ENCODE data around the gene IL36B.

IL36B gene

DNA sequence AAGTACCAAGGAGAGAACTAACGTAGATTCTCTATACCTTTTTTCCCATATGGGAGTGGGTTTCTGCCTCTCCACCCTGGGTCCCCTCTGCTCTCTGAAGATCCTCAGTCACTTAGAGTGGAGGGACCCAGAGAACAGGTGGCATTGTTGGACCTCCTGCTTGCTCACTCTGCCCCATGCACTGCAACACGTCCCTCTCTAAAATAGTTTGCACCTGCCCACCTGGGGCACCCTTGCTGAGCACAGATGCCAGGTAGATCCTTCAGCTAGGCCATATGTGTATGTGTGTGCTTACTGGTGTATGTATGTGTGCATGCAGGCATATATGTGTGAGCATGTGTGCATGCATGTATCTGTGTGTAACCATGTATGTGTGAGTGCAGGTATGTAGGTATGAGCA is 8.6 kb upstream of the IL36B start:
- Histone ChIP-seq H4K8ac (ENCODE audit: low read length) (no peak overlapping the region), H2AFZ (ENCODE audit: low read depth, low read length) (no peak overlapping the region), H3K18ac (ENCODE audit: low read depth in 1 of 2, low read length in 2 of 2) (no peak overlapping the region), H3K4ac (ENCODE audit: low read depth in 1 of 2, low read length in 2 of 2) (no peak overlapping the region), H2BK15ac (ENCODE audit: low read depth, poor library complexity, severe bottlenecking) (no peak overlapping the region), H3K79me1 (replicated peaks; ENCODE audit: low read length, poor library complexity, severe bottlenecking) (no peaks in the 10 kb centered on the region), H3K27me3 (ENCODE audit: control insufficient read depth in 1 of 2, insufficient read depth in 1 of 2, low read length in 2 of 2) (peaks cover 23 to 37% of the 10 kb centered on the region in 2 experiments), H3K36me3 (ENCODE audit: control insufficient read depth in 1 of 2, insufficient read depth in 2 of 2, low read depth in 1 of 2, low read length in 2 of 2) (no peaks in the 10 kb centered on the region), H3K23ac (ENCODE audit: low read length in 2 of 2) (no peak overlapping the region), H3K9me3 (ENCODE audit: control insufficient read depth, low read length) (peaks cover 9% of the 10 kb centered on the region), H3K4me3 (ENCODE audit: insufficient read depth in 1 of 2, low read depth in 1 of 2, low read length in 2 of 2) (no peak overlapping the region), H3K14ac (ENCODE audit: low read length in 2 of 2) (no peak overlapping the region), H3K4me1 (ENCODE audit: control insufficient read depth, insufficient read depth, low read depth, low read length) (no peaks in the 10 kb centered on the region), H3K4me2 (ENCODE audit: low read length, poor library complexity, severe bottlenecking) (no peak overlapping the region), H2BK12ac (ENCODE audit: low read length in 2 of 2) (no peak overlapping the region), H2BK5ac (ENCODE audit: low read depth, low read length, poor library complexity, severe bottlenecking) (no peak overlapping the region), H3K9ac (ENCODE audit: low read length) (no peak overlapping the region), H2AK5ac (ENCODE audit: low read length, severe bottlenecking) (no peak overlapping the region), H3K27ac (ENCODE audit: low read length, poor library complexity, severe bottlenecking) (no peak overlapping the region), H4K91ac (ENCODE audit: low read length) (no peak overlapping the region), H2BK120ac (ENCODE audit: low read depth, low read length) (no peak overlapping the region)
- DNase-seq, result no peak
- WGBS, result 68% methylated on average over 2 of the region's 2 CpGs

DNA sequence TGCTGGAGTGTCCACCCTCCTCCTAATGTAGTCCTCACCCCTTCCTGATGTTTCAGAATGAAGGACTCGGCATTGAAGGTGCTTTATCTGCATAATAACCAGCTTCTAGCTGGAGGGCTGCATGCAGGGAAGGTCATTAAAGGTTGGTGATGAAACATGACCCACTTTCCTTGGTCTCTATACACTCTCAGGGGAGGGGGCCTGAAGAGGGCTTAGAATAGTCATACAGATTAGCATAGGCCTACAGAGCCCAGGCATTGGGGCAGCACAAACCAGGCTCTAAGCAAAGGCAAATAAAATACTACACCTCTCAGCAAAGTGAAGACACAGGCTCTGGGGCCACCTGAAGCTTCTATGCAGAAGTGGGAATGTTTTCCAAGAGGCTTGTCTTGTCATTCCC is 8.1 kb upstream of the IL36B start:
- peaks cover 23 to 37% of the 10 kb centered on the region in 2 experiments for H3K27me3 ChIP-seq (ENCODE audit: control insufficient read depth in 1 of 2, insufficient read depth in 1 of 2, low read length in 2 of 2)
- no peaks in the 10 kb centered on the region for H3K4me1 ChIP-seq (ENCODE audit: control insufficient read depth, insufficient read depth, low read depth, low read length)
- H3K23ac ChIP-seq (ENCODE audit: low read length in 2 of 2), result no peak overlapping the region
- no peak overlapping the region for H2BK15ac ChIP-seq (ENCODE audit: low read depth, poor library complexity, severe bottlenecking)
- no peak overlapping the region for H3K14ac ChIP-seq (ENCODE audit: low read length in 2 of 2)
- H2AK5ac ChIP-seq (ENCODE audit: low read length, severe bottlenecking), result no peak overlapping the region
- H3K36me3 ChIP-seq (ENCODE audit: control insufficient read depth in 1 of 2, insufficient read depth in 2 of 2, low read depth in 1 of 2, low read length in 2 of 2), result no peaks in the 10 kb centered on the region
- no peak overlapping the region for H4K91ac ChIP-seq (ENCODE audit: low read length)
- no peak for DNase-seq
- no peak overlapping the region for H2BK12ac ChIP-seq (ENCODE audit: low read length in 2 of 2)
- 50% methylated on average over 1 of the region's 1 CpG for WGBS
- no peak overlapping the region for H3K4ac ChIP-seq (ENCODE audit: low read depth in 1 of 2, low read length in 2 of 2)
- H3K79me1 ChIP-seq (replicated peaks; ENCODE audit: low read length, poor library complexity, severe bottlenecking), result no peaks in the 10 kb centered on the region
- H3K18ac ChIP-seq (ENCODE audit: low read depth in 1 of 2, low read length in 2 of 2), result no peak overlapping the region
- no peak overlapping the region for H3K9ac ChIP-seq (ENCODE audit: low read length)
- H3K4me2 ChIP-seq (ENCODE audit: low read length, poor library complexity, severe bottlenecking), result no peak overlapping the region
- no peak overlapping the region for H4K8ac ChIP-seq (ENCODE audit: low read length)
- no peak overlapping the region for H2AFZ ChIP-seq (ENCODE audit: low read depth, low read length)
- H3K9me3 ChIP-seq (ENCODE audit: control insufficient read depth, low read length), result peaks cover 13% of the 10 kb centered on the region
- H2BK5ac ChIP-seq (ENCODE audit: low read depth, low read length, poor library complexity, severe bottlenecking), result no peak overlapping the region
- H2BK120ac ChIP-seq (ENCODE audit: low read depth, low read length), result no peak overlapping the region
- no peak overlapping the region for H3K27ac ChIP-seq (ENCODE audit: low read length, poor library complexity, severe bottlenecking)
- no peak overlapping the region for H3K4me3 ChIP-seq (ENCODE audit: insufficient read depth in 1 of 2, low read depth in 1 of 2, low read length in 2 of 2)

DNA sequence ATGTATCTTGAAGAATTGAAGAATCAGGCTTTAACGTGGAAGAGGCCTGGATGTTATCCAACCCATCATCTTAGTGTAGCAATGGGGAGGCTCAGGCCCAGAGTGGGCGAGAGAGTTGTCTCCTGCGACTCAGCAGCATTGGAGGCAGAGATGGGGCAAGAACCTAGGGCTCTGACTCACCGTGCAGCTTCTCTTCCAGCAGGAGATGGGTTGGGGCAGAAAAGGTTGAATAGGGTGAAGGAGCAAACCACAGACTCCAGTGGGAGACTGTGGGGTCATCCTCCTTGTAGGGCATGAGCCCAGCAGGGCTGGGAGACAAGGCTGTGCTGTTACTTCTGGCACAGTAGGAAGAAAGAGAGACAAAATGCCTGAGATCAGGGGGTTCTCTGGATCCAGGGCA is 7.7 kb upstream of the IL36B start:
- H3K9me3 ChIP-seq (ENCODE audit: control insufficient read depth, low read length), result peaks cover 16% of the 10 kb centered on the region
- WGBS, result 69% methylated on average over 4 of the region's 4 CpGs
- no peak overlapping the region for H3K4ac ChIP-seq (ENCODE audit: low read depth in 1 of 2, low read length in 2 of 2)
- H2BK5ac ChIP-seq (ENCODE audit: low read depth, low read length, poor library complexity, severe bottlenecking), result no peak overlapping the region
- no peak overlapping the region for H3K23ac ChIP-seq (ENCODE audit: low read length in 2 of 2)
- no peak overlapping the region for H3K9ac ChIP-seq (ENCODE audit: low read length)
- DNase-seq, result no peak
- no peak overlapping the region for H3K4me2 ChIP-seq (ENCODE audit: low read length, poor library complexity, severe bottlenecking)
- no peaks in the 10 kb centered on the region for H3K36me3 ChIP-seq (ENCODE audit: control insufficient read depth in 1 of 2, insufficient read depth in 2 of 2, low read depth in 1 of 2, low read length in 2 of 2)
- no peak overlapping the region for H2BK120ac ChIP-seq (ENCODE audit: low read depth, low read length)
- H3K4me3 ChIP-seq (ENCODE audit: insufficient read depth in 1 of 2, low read depth in 1 of 2, low read length in 2 of 2), result no peak overlapping the region
- H2BK12ac ChIP-seq (ENCODE audit: low read length in 2 of 2), result no peak overlapping the region
- H4K91ac ChIP-seq (ENCODE audit: low read length), result no peak overlapping the region
- H2AK5ac ChIP-seq (ENCODE audit: low read length, severe bottlenecking), result no peak overlapping the region
- H2AFZ ChIP-seq (ENCODE audit: low read depth, low read length), result no peak overlapping the region
- H3K27me3 ChIP-seq (ENCODE audit: control insufficient read depth in 1 of 2, insufficient read depth in 1 of 2, low read length in 2 of 2), result peaks cover 23 to 37% of the 10 kb centered on the region in 2 experiments
- H3K18ac ChIP-seq (ENCODE audit: low read depth in 1 of 2, low read length in 2 of 2), result no peak overlapping the region
- no peaks in the 10 kb centered on the region for H3K4me1 ChIP-seq (ENCODE audit: control insufficient read depth, insufficient read depth, low read depth, low read length)
- H3K79me1 ChIP-seq (replicated peaks; ENCODE audit: low read length, poor library complexity, severe bottlenecking), result no peaks in the 10 kb centered on the region
- H2BK15ac ChIP-seq (ENCODE audit: low read depth, poor library complexity, severe bottlenecking), result no peak overlapping the region
- H4K8ac ChIP-seq (ENCODE audit: low read length), result no peak overlapping the region
- H3K14ac ChIP-seq (ENCODE audit: low read length in 2 of 2), result no peak overlapping the region
- H3K27ac ChIP-seq (ENCODE audit: low read length, poor library complexity, severe bottlenecking), result no peak overlapping the region

DNA sequence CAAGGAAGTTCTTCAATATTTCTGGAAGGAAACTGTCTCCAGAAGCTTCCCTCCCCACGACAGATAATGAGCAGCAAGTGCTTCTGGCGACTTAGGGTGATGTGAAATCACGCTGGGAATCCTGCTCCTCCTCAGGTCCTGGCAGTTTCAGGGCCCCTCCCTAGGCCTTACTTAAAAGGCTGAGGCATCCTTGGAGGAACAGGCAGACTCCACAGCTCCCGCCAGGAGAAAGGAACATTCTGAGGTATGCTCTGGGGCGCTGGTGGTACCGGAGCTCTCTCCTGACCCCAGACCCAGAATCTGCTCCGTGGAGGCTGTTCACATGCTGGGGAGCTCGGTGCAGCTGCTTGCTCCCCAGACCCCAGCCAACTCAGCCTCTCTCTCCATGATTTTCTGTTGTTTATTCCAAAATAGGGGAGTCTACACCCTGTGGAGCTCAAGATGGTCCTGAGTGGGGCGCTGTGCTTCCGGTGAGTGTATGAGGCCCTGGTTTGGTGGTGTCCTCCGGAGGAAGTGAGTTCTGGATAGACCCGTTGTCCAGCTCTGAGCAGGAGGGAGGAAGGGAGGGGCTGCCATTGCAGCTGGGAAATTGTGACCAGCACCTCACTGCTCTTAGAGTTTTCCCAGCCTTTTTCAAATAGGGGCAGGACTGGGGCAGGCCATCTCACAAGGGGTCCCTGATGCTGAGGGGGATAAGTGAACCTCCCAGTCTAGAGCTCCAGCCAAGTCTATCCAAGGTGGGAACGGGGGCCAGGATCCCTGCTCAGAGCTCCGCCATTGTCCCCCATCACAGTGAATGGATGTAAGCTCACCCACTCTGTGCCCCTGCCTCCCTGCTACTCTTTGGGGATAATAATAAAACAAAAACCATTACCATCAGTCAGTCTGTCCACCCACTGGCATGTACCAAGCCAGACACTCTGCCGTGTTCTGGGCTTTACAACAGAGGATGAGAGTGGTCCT is 6.6 kb upstream of the IL36B start, which contains the start of gene IL36RN:
Gene IL36RN, plus strand, starts transcription at position 201 of the 963 bp plus-strand sequence. Its CDS starts 241 bp downstream, at position 442.
- H3K23ac ChIP-seq (ENCODE audit: low read length in 2 of 2), result no peak within 1 kb of the TSS
- no peak for DNase-seq
- 73% methylated on average over 14 of the region's 15 CpGs for WGBS
- H3K4me3 ChIP-seq (ENCODE audit: insufficient read depth in 1 of 2, low read depth in 1 of 2, low read length in 2 of 2), result no peak within 1 kb of the TSS
- no peaks in the 10 kb centered on the region for H3K36me3 ChIP-seq (ENCODE audit: control insufficient read depth in 1 of 2, insufficient read depth in 2 of 2, low read depth in 1 of 2, low read length in 2 of 2)
- H3K9ac ChIP-seq (ENCODE audit: low read length), result no peak within 1 kb of the TSS
- H3K9me3 ChIP-seq (ENCODE audit: control insufficient read depth, low read length), result peaks cover 21% of the 10 kb centered on the region
- no peak within 1 kb of the TSS for H2BK12ac ChIP-seq (ENCODE audit: low read length in 2 of 2)
- H2AFZ ChIP-seq (ENCODE audit: low read depth, low read length), result no peak within 1 kb of the TSS
- no peak within 1 kb of the TSS for H3K4me2 ChIP-seq (ENCODE audit: low read length, poor library complexity, severe bottlenecking)
- H3K14ac ChIP-seq (ENCODE audit: low read length in 2 of 2), result no peak within 1 kb of the TSS
- peaks cover 20 to 30% of the 10 kb centered on the region in 2 experiments for H3K27me3 ChIP-seq (ENCODE audit: control insufficient read depth in 1 of 2, insufficient read depth in 1 of 2, low read length in 2 of 2)
- no peaks in the 10 kb centered on the region for H3K79me1 ChIP-seq (replicated peaks; ENCODE audit: low read length, poor library complexity, severe bottlenecking)
- H3K4me1 ChIP-seq (ENCODE audit: control insufficient read depth, insufficient read depth, low read depth, low read length), result no peaks in the 10 kb centered on the region
- H3K18ac ChIP-seq (ENCODE audit: low read depth in 1 of 2, low read length in 2 of 2), result no peak within 1 kb of the TSS
- H4K91ac ChIP-seq (ENCODE audit: low read length), result no peak within 1 kb of the TSS
- H2BK5ac ChIP-seq (ENCODE audit: low read depth, low read length, poor library complexity, severe bottlenecking), result no peak within 1 kb of the TSS
- H2BK15ac ChIP-seq (ENCODE audit: low read depth, poor library complexity, severe bottlenecking), result no peak within 1 kb of the TSS
- no peak within 1 kb of the TSS for H3K4ac ChIP-seq (ENCODE audit: low read depth in 1 of 2, low read length in 2 of 2)
- no peak within 1 kb of the TSS for H2BK120ac ChIP-seq (ENCODE audit: low read depth, low read length)
- no peak within 1 kb of the TSS for H4K8ac ChIP-seq (ENCODE audit: low read length)
- no peak within 1 kb of the TSS for H2AK5ac ChIP-seq (ENCODE audit: low read length, severe bottlenecking)
- H3K27ac ChIP-seq (ENCODE audit: low read length, poor library complexity, severe bottlenecking), result no peak within 1 kb of the TSS
